ENCODE data around the gene ADAMTS6.
"Not testable (repeated sequence)": the region's sequence is repeated elsewhere in the genome, so short reads cannot be mapped to it uniquely, and the experiment has no call there.

ADAMTS6 gene

DNA sequence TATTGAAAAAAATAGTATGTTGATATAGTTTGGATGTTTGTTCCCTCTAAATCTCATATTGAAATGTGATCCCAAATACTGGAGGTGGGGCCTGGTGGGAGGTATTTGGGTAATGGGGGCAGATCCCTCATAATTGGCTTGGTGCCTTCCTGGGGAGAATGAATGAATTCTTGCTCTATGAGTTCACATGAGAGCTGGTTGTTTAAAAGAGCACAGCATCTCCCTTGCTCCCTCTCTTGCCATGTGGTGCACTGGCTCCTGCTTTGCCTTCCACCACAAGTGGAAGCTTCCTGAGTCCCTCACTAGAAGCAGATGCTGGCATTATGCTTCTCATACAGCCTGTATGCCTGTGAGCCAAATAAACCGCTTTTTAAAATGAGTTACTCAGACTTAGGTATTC, 154.8 kb downstream of the ADAMTS6 start:
- no peak overlapping the region for H3K27ac ChIP-seq (replicated peaks)
- DNase-seq (ENCODE audit: low read depth in 1 of 2, low spot score in 1 of 2) = no peak
- TF ChIP-seq GABPA (IDR thresholded peaks at IDR 0.05; ENCODE audit: low read depth) = no peak
- TF ChIP-seq SPI1 (IDR thresholded peaks at IDR 0.05; ENCODE audit: borderline replicate concordance, low read depth) = no peak
- TF ChIP-seq, protein P1, sequence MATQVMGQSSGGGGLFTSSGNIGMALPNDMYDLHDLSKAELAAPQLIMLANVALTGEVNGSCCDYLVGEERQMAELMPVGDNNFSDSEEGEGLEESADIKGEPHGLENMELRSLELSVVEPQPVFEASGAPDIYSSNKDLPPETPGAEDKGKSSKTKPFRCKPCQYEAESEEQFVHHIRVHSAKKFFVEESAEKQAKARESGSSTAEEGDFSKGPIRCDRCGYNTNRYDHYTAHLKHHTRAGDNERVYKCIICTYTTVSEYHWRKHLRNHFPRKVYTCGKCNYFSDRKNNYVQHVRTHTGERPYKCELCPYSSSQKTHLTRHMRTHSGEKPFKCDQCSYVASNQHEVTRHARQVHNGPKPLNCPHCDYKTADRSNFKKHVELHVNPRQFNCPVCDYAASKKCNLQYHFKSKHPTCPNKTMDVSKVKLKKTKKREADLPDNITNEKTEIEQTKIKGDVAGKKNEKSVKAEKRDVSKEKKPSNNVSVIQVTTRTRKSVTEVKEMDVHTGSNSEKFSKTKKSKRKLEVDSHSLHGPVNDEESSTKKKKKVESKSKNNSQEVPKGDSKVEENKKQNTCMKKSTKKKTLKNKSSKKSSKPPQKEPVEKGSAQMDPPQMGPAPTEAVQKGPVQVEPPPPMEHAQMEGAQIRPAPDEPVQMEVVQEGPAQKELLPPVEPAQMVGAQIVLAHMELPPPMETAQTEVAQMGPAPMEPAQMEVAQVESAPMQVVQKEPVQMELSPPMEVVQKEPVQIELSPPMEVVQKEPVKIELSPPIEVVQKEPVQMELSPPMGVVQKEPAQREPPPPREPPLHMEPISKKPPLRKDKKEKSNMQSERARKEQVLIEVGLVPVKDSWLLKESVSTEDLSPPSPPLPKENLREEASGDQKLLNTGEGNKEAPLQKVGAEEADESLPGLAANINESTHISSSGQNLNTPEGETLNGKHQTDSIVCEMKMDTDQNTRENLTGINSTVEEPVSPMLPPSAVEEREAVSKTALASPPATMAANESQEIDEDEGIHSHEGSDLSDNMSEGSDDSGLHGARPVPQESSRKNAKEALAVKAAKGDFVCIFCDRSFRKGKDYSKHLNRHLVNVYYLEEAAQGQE (IDR thresholded peaks at IDR 0.05; ENCODE audit: insufficient replicate concordance, low read depth) = no peak
- TF ChIP-seq POLR2AphosphoS5 (IDR thresholded peaks at IDR 0.05; ENCODE audit: low read depth) = no peak
- TF ChIP-seq, protein P2, sequence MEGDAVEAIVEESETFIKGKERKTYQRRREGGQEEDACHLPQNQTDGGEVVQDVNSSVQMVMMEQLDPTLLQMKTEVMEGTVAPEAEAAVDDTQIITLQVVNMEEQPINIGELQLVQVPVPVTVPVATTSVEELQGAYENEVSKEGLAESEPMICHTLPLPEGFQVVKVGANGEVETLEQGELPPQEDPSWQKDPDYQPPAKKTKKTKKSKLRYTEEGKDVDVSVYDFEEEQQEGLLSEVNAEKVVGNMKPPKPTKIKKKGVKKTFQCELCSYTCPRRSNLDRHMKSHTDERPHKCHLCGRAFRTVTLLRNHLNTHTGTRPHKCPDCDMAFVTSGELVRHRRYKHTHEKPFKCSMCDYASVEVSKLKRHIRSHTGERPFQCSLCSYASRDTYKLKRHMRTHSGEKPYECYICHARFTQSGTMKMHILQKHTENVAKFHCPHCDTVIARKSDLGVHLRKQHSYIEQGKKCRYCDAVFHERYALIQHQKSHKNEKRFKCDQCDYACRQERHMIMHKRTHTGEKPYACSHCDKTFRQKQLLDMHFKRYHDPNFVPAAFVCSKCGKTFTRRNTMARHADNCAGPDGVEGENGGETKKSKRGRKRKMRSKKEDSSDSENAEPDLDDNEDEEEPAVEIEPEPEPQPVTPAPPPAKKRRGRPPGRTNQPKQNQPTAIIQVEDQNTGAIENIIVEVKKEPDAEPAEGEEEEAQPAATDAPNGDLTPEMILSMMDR (IDR thresholded peaks at IDR 0.05; ENCODE audit: insufficient read depth, low read length) = no peak
- H3K27me3 ChIP-seq (ENCODE audit: insufficient read depth, poor library complexity, severe bottlenecking) = no peaks in the 10 kb centered on the region
- H3K4me3 ChIP-seq (replicated peaks; ENCODE audit: insufficient read depth, low read length) = no peak overlapping the region

DNA sequence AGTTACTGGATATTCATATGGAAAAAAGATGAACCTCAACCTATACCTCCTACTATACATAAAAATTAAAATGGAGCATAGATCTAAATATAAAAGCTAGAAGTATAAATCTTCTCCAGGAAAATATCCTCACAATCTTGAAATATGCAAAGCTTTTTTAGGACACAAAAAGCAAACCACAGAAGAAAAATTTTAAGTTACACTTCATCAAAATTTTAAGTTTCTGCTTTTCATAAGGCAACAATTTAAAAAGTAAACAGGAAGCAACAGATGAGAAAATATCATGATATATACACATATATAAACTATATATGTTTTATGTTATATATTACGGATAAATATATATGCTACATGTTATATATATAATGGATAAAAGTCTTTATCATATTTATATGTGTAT, 157.5 kb downstream of the ADAMTS6 start:
- TF ChIP-seq SPI1 (IDR thresholded peaks at IDR 0.05; ENCODE audit: borderline replicate concordance, low read depth) = no peak
- no peak for TF ChIP-seq GABPA (IDR thresholded peaks at IDR 0.05; ENCODE audit: low read depth)
- TF ChIP-seq POLR2AphosphoS5 (IDR thresholded peaks at IDR 0.05; ENCODE audit: low read depth) = no peak
- TF ChIP-seq, protein P1 (IDR thresholded peaks at IDR 0.05; ENCODE audit: insufficient replicate concordance, low read depth) = no peak
- TF ChIP-seq, protein P2 (IDR thresholded peaks at IDR 0.05; ENCODE audit: insufficient read depth, low read length) = no peak
- no peak overlapping the region for H3K27ac ChIP-seq (replicated peaks)
- H3K27me3 ChIP-seq (ENCODE audit: insufficient read depth, poor library complexity, severe bottlenecking) = no peaks in the 10 kb centered on the region
- DNase-seq (ENCODE audit: low read depth in 1 of 2, low spot score in 1 of 2) = no peak
- H3K4me3 ChIP-seq (replicated peaks; ENCODE audit: insufficient read depth, low read length) = no peak overlapping the region

DNA sequence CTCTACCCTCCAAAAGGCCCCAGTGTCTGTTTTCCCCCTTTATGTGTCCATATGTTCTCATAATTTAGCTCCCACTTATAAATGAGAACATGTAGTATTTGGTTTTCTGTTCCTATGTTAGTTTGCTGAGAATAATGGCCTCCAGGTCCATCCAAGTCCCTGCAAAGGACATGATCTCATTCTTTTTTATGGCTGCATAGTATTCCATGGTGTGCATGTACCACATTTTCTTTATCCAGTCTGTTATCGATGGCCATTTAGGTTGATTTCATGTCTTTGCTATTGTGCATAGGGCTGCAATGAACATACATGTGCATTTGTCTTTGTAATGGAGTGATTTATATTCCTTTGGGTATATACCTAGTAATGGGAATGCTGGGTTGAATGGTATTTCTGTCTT, 161.0 kb downstream of the ADAMTS6 start:
- H3K27me3 ChIP-seq (ENCODE audit: insufficient read depth, poor library complexity, severe bottlenecking); DNase-seq (ENCODE audit: low read depth in 1 of 2, low spot score in 1 of 2); H3K27ac ChIP-seq (replicated peaks); H3K4me3 ChIP-seq (replicated peaks; ENCODE audit: insufficient read depth, low read length): not testable (repeated sequence)

DNA sequence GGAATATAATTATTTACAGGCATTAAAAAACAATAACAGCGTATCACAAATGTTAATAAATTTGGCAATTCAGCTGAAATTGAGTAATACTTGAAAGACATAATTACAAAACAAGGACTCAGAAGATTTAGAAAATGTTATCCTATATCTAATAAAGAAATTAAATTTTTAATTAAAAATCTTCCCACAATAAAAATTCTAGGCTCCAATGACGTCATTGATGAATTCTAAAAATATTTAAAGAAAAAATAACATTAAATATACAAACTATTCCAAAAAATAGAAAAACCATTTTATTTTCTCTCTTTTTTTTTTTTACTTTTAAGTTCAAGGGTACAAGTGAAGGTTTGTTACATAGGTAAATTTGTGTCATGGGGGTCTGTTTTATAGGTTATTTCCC, 161.5 kb downstream of the ADAMTS6 start:
- no peak overlapping the region for H3K27ac ChIP-seq (replicated peaks)

More for the DNA sequence above, 161.5 kb downstream of the ADAMTS6 start:
- TF ChIP-seq, protein P2 (IDR thresholded peaks at IDR 0.05; ENCODE audit: insufficient read depth, low read length) = no peak
- TF ChIP-seq GABPA (IDR thresholded peaks at IDR 0.05; ENCODE audit: low read depth) = no peak
- TF ChIP-seq, protein P1 (IDR thresholded peaks at IDR 0.05; ENCODE audit: insufficient replicate concordance, low read depth) = no peak
- TF ChIP-seq POLR2AphosphoS5 (IDR thresholded peaks at IDR 0.05; ENCODE audit: low read depth) = no peak
- Histone ChIP-seq H3K4me3 (replicated peaks; ENCODE audit: insufficient read depth, low read length) (no peak overlapping the region), H3K27me3 (ENCODE audit: insufficient read depth, poor library complexity, severe bottlenecking) (no peaks in the 10 kb centered on the region)
- no peak for DNase-seq (ENCODE audit: low read depth in 1 of 2, low spot score in 1 of 2)
